Jurkat, Clone E6-1 (cell line): Measurements from ENCODE around the gene RNF187. TPM values are rescaled to one million over a fixed set of nuclear protein-coding genes. Genes with fewer than 3 reads are reported as not detected.

Experiments
- DNase-seq: peaks from one replicate; pipeline ENCODE4 v3.0.0-alpha.2; 2011; ENCODE audit warnings: low read depth, low spot score
- H3K4me3 ChIP-seq: 2 replicates; pipeline ENCODE4 v1.5.1; 2011; ENCODE audit warnings: mild to moderate bottlenecking, low read length, control low read depth, moderate library complexity
- polyA plus RNA-seq: library from polyadenylated mRNA; unstranded; fragments of >200 nt; gene quantifications from one replicate; pipeline ENCODE4 v1.2.1, GENCODE V29; 2012; ENCODE audit warnings: missing spikeins; ENCODE audit not compliant: insufficient read length, insufficient read depth

The RNF187 gene
- 120 TPM for polyA plus RNA-seq

GRCh38 chr1:228487336-228488124 lies at the start of gene RNF187:
Gene RNF187, plus strand, starts transcription at chr1:228487382.
- DNase-seq = no peak
- peak within 1 kb of the TSS; percentile 99 for H3K4me3 ChIP-seq

- no peak for DNase-seq
- H3K4me3 ChIP-seq = no peak overlapping the region
These were observed 49.7 kb upstream of the RNF187 start for GRCh38 chr1:228437424-228437962.

GRCh38 chr1:228438266-228438665 lies 48.9 kb upstream of the RNF187 start:
- no peak overlapping the region for H3K4me3 ChIP-seq
- DNase-seq = no peak

- H3K4me3 ChIP-seq = no peak overlapping the region
- no peak for DNase-seq
These were observed 46.3 kb upstream of the RNF187 start for GRCh38 chr1:228440761-228441500.

GRCh38 chr1:228443395-228443794 lies 43.8 kb upstream of the RNF187 start:
- no peak for DNase-seq
- H3K4me3 ChIP-seq = no peak overlapping the region

- DNase-seq = no peak
- no peak overlapping the region for H3K4me3 ChIP-seq
These were observed 41.7 kb upstream of the RNF187 start for GRCh38 chr1:228445490-228445842.

- no peak overlapping the region for H3K4me3 ChIP-seq
These were observed 41.1 kb upstream of the RNF187 start for GRCh38 chr1:228445843-228446650.

GRCh38 chr1:228446852-228447251 lies 40.3 kb upstream of the RNF187 start:
- no peak overlapping the region for H3K4me3 ChIP-seq
- no peak for DNase-seq

More at GRCh38 chr1:228445843-228446650, 41.1 kb upstream of the RNF187 start:
- DNase-seq = no peak

GRCh38 chr1:228448372-228448771 lies 38.8 kb upstream of the RNF187 start:
- no peak overlapping the region for H3K4me3 ChIP-seq
- no peak for DNase-seq

- no peak for DNase-seq
- no peak overlapping the region for H3K4me3 ChIP-seq
These were observed 37.0 kb upstream of the RNF187 start for GRCh38 chr1:228450200-228450599.

GRCh38 chr1:228452194-228453021 lies 34.8 kb upstream of the RNF187 start:
- DNase-seq = no peak
- H3K4me3 ChIP-seq = no peak overlapping the region

- no peak overlapping the region for H3K4me3 ChIP-seq
- DNase-seq = no peak
These were observed 34.1 kb upstream of the RNF187 start for GRCh38 chr1:228453022-228453560.

GRCh38 chr1:228453614-228454013 lies 33.6 kb upstream of the RNF187 start:
- DNase-seq = no peak
- no peak overlapping the region for H3K4me3 ChIP-seq

GRCh38 chr1:228454238-228454637 lies 32.9 kb upstream of the RNF187 start:
- H3K4me3 ChIP-seq = no peak overlapping the region
- DNase-seq = no peak

- no peak overlapping the region for H3K4me3 ChIP-seq
- DNase-seq = no peak
These were observed 31.5 kb upstream of the RNF187 start for GRCh38 chr1:228455715-228456114.

- H3K4me3 ChIP-seq = peak overlapping the region; percentile 80
- DNase-seq = no peak
These were observed 30.7 kb upstream of the RNF187 start for GRCh38 chr1:228456252-228457016.

GRCh38 chr1:228457017-228457395 lies 30.2 kb upstream of the RNF187 start:
- no peak for DNase-seq
- peak overlapping the region; percentile 80 for H3K4me3 ChIP-seq
